Mesendoderm (in vitro differentiated cells): ENCODE results near the gene CROCC2.

Source experiments
- DNase-seq: peaks from one replicate; pipeline ENCODE4 v3.0.0; 2013
- H2AK5ac ChIP-seq: 2 replicates; pipeline ENCODE4 v1.6.1; 2013; ENCODE audit warnings: low read length, inconsistent platforms
- H2BK120ac ChIP-seq: 2 replicates; pipeline ENCODE4 v1.6.1; 2013; ENCODE audit warnings: low read depth, mild to moderate bottlenecking, low read length, moderate library complexity, mixed read lengths
- H2BK15ac ChIP-seq: replicated peaks from 2 replicates; pipeline ENCODE4 v1.6.1; 2013; ENCODE audit warnings: low read depth, mild to moderate bottlenecking, moderate library complexity
- H2BK5ac ChIP-seq: 2 replicates; pipeline ENCODE4 v1.6.1; 2013; ENCODE audit warnings: low read length, inconsistent platforms
- H3K18ac ChIP-seq: 2 replicates; pipeline ENCODE4 v1.6.1; 2013; ENCODE audit warnings: mild to moderate bottlenecking, low read length, mixed read lengths
- H3K23ac ChIP-seq: one replicate; pipeline ENCODE4 v1.6.1; 2013; ENCODE audit warnings: low read length
- H3K27ac ChIP-seq: 2 replicates; pipeline ENCODE4 v1.5.1; 2013; ENCODE audit warnings: low read depth, mild to moderate bottlenecking, inconsistent platforms, low read length, moderate library complexity
- H3K27me3 ChIP-seq: 2 replicates; pipeline ENCODE4 v1.6.1; 2013; ENCODE audit warnings: low read length, control low read depth, mild to moderate bottlenecking, inconsistent platforms; ENCODE audit not compliant: insufficient read depth, poor library complexity
- H3K36me3 ChIP-seq: 2 replicates; pipeline ENCODE4 v1.6.1; 2013; ENCODE audit warnings: low read length, inconsistent platforms; ENCODE audit not compliant: control insufficient read depth, insufficient read depth
- H3K4ac ChIP-seq: one replicate; pipeline ENCODE4 v1.6.1; 2013; ENCODE audit warnings: low read depth, mild to moderate bottlenecking, low read length, moderate library complexity
- H3K4me1 ChIP-seq: 2 replicates; pipeline ENCODE4 v1.6.1; 2013; ENCODE audit warnings: low read depth, low read length, inconsistent platforms; ENCODE audit not compliant: control insufficient read depth
- H3K4me2 ChIP-seq: 2 replicates; pipeline ENCODE4 v1.6.1; 2013; ENCODE audit warnings: low read length
- H3K4me3 ChIP-seq: 2 replicates; pipeline ENCODE4 v1.5.1; 2013; ENCODE audit warnings: mild to moderate bottlenecking, low read length
- H3K56ac ChIP-seq: one replicate; pipeline ENCODE4 v1.6.1; 2013; ENCODE audit warnings: low read length
- H3K79me1 ChIP-seq: 2 replicates; pipeline ENCODE4 v1.6.1; 2013; ENCODE audit warnings: low read length, inconsistent platforms
- H3K79me2 ChIP-seq: 2 replicates; pipeline ENCODE4 v1.6.1; 2013; ENCODE audit warnings: mild to moderate bottlenecking, low read length; ENCODE audit not compliant: control insufficient read depth, insufficient read depth
- H3K9ac ChIP-seq: 2 replicates; pipeline ENCODE4 v1.6.1; 2013; ENCODE audit warnings: low read length, inconsistent platforms
- H4K5ac ChIP-seq: one replicate; pipeline ENCODE4 v1.6.1; 2013; ENCODE audit warnings: low read length
- H4K8ac ChIP-seq: one replicate; pipeline ENCODE4 v1.6.1; 2013; ENCODE audit warnings: low read depth, mild to moderate bottlenecking, control low read depth, low read length, moderate library complexity
- WGBS: extraction: QIAGEN DNeasy Blood & Tissue Kit; methylation state at CpG from one replicate; pipeline ENCODE4 v1.1.7; 2013; ENCODE audit warnings: low lambda C conversion rate, missing lambda C conversion rate; ENCODE audit not compliant: insufficient coverage; ENCODE audit errors: extremely low coverage; 5-methylcytosine and 5-hydroxymethylcytosine counted together

The CROCC2 gene

GRCh38 chr2:240915526-240916341 lies 9.6 kb downstream of the CROCC2 start:
- Histone ChIP-seq H4K8ac (no peak overlapping the region), H2BK15ac (no peak overlapping the region), H4K5ac (no peak overlapping the region), H3K36me3 (no peaks in the 10 kb centered on the region), H2AK5ac (no peak overlapping the region), H3K4me1 (no peaks in the 10 kb centered on the region), H3K79me1 (no peaks in the 10 kb centered on the region), H3K4ac (no peak overlapping the region), H2BK5ac (no peak overlapping the region), H3K79me2 (no peaks in the 10 kb centered on the region), H3K27me3 (no peaks in the 10 kb centered on the region), H3K4me3 (no peak overlapping the region), H3K4me2 (peak overlapping the region; percentile 16), H3K9ac (no peak overlapping the region), H3K56ac (peak overlapping the region; percentile 56), H3K27ac (no peak overlapping the region), H2BK120ac (no peak overlapping the region), H3K18ac (no peak overlapping the region), H3K23ac (no peak overlapping the region)
- WGBS: no CpG with 5 or more reads among the region's 34 CpGs
- DNase-seq: no peak

GRCh38 chr2:240916571-240917008 lies 10.5 kb downstream of the CROCC2 start:
- H3K4me3 ChIP-seq: no peak overlapping the region
- H3K4me1 ChIP-seq: no peaks in the 10 kb centered on the region
- H4K5ac ChIP-seq: no peak overlapping the region
- H3K23ac ChIP-seq: no peak overlapping the region
- peak; percentile 49 for DNase-seq
- H3K18ac ChIP-seq: no peak overlapping the region
- no peak overlapping the region for H3K27ac ChIP-seq
- H2BK15ac ChIP-seq: no peak overlapping the region
- peak overlapping the region; percentile 61 for H3K4me2 ChIP-seq
- H3K9ac ChIP-seq: no peak overlapping the region
- H3K36me3 ChIP-seq: no peaks in the 10 kb centered on the region
- WGBS: no CpG with 5 or more reads among the region's 24 CpGs
- H2AK5ac ChIP-seq: no peak overlapping the region
- no peak overlapping the region for H2BK120ac ChIP-seq
- H3K79me2 ChIP-seq: no peaks in the 10 kb centered on the region
- H3K56ac ChIP-seq: peak overlapping the region; percentile 64
- H3K79me1 ChIP-seq: no peaks in the 10 kb centered on the region
- no peak overlapping the region for H4K8ac ChIP-seq
- H3K27me3 ChIP-seq: no peaks in the 10 kb centered on the region
- no peak overlapping the region for H3K4ac ChIP-seq
- no peak overlapping the region for H2BK5ac ChIP-seq

- Histone ChIP-seq H3K9ac (no peak overlapping the region), H3K36me3 (no peaks in the 10 kb centered on the region), H2AK5ac (no peak overlapping the region), H3K4ac (no peak overlapping the region), H4K8ac (no peak overlapping the region), H3K4me1 (no peaks in the 10 kb centered on the region), H3K79me1 (no peaks in the 10 kb centered on the region), H2BK5ac (no peak overlapping the region), H3K4me2 (no peak overlapping the region), H3K79me2 (no peaks in the 10 kb centered on the region), H3K56ac (no peak overlapping the region), H2BK120ac (no peak overlapping the region), H3K27me3 (no peaks in the 10 kb centered on the region), H3K27ac (no peak overlapping the region), H3K4me3 (no peak overlapping the region), H3K18ac (no peak overlapping the region), H3K23ac (no peak overlapping the region), H2BK15ac (no peak overlapping the region), H4K5ac (no peak overlapping the region)
- no peak for DNase-seq
- no CpG with 5 or more reads among the region's 20 CpGs for WGBS
Measured at GRCh38 chr2:240917009-240917683, 11.0 kb downstream of the CROCC2 start.

- WGBS: no CpG with 5 or more reads among the region's 10 CpGs
- Histone ChIP-seq H3K18ac (no peak overlapping the region), H3K56ac (no peak overlapping the region), H3K79me1 (no peaks in the 10 kb centered on the region), H4K5ac (no peak overlapping the region), H2AK5ac (no peak overlapping the region), H3K27me3 (no peaks in the 10 kb centered on the region), H3K79me2 (no peaks in the 10 kb centered on the region), H3K9ac (no peak overlapping the region), H3K23ac (no peak overlapping the region), H2BK120ac (no peak overlapping the region), H3K4me2 (no peak overlapping the region), H2BK15ac (no peak overlapping the region), H3K4me1 (no peaks in the 10 kb centered on the region), H4K8ac (no peak overlapping the region), H2BK5ac (no peak overlapping the region), H3K36me3 (no peaks in the 10 kb centered on the region), H3K4ac (no peak overlapping the region), H3K27ac (no peak overlapping the region), H3K4me3 (no peak overlapping the region)
- DNase-seq: no peak
Measured at GRCh38 chr2:240917684-240918257, 11.6 kb downstream of the CROCC2 start.

GRCh38 chr2:240918258-240919091 lies 12.3 kb downstream of the CROCC2 start:
- no peaks in the 10 kb centered on the region for H3K36me3 ChIP-seq
- H4K8ac ChIP-seq: no peak overlapping the region
- no peak overlapping the region for H2BK120ac ChIP-seq
- no peaks in the 10 kb centered on the region for H3K79me1 ChIP-seq
- no peak overlapping the region for H3K23ac ChIP-seq
- H3K56ac ChIP-seq: no peak overlapping the region
- H3K4me2 ChIP-seq: no peak overlapping the region
- no peak overlapping the region for H3K4ac ChIP-seq
- no peak for DNase-seq
- WGBS: no CpG with 5 or more reads among the region's 36 CpGs
- no peak overlapping the region for H2AK5ac ChIP-seq
- H3K27ac ChIP-seq: no peak overlapping the region
- no peak overlapping the region for H3K4me3 ChIP-seq
- H4K5ac ChIP-seq: no peak overlapping the region
- no peaks in the 10 kb centered on the region for H3K79me2 ChIP-seq
- no peak overlapping the region for H2BK5ac ChIP-seq
- H3K4me1 ChIP-seq: no peaks in the 10 kb centered on the region
- no peak overlapping the region for H2BK15ac ChIP-seq
- no peak overlapping the region for H3K9ac ChIP-seq
- no peaks in the 10 kb centered on the region for H3K27me3 ChIP-seq
- H3K18ac ChIP-seq: no peak overlapping the region
